Central memory CD4-positive, alpha-beta T cell (primary cell): Measurements from ENCODE around the gene NUDCD2.
"Not testable (repeated sequence)": the region's sequence is repeated elsewhere in the genome, so short reads cannot be mapped to it uniquely, and the experiment has no call there.

Source experiments
- DNase-seq: peaks from one replicate; pipeline ENCODE4 v3.0.0; 2022

Gene NUDCD2

DNA sequence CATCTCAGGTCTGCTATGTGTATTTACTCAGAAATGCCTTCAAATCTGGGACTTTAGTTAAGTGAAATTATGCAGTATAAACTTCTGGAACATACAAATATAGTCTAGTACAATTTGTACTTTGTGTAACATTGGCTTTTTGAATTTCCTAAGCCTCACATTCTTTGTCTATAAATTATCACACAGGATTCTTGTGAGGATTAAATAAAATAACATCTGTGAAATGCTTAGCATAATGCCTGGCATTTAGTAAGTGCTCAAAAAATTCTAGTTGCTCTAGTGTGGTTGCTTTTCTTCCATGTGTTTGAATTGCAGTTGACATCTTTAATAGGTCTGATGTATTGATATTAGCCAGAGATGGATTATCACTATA, 3.1 kb upstream of the NUDCD2 start:
- DNase-seq: no peak

DNA sequence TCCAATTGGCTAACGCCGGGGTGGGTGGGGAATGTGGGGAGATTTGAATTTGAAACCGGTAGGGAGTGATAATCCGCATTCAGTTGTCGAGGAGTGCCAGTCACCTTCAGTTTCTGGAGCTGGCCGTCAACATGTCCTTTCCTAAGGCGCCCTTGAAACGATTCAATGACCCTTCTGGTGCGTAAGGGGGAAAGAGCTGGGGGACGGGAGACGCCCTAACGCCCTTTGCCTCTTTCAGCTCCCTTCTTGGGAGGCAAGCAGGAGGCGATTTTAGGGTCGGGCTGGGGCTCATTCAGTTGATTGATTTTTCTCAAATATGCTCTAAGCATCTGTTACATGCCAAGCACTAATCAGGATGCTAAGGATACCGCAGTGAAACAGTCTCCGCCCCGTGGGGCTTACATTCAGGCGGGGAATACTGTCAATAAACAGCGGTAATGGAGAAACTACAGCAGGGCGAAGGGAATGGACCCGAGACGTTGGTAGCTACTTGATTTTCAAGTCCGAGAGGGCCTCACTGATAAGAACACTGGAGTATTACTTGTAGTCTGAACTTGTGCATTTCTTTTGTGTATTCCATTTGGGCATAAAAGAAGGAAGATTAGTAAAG, 765 bp upstream of the NUDCD2 start, which contains the start of gene HMMR:
HMMR (plus strand) TSS at position 71 of the 610 bp plus-strand sequence; CDS start at position 132, 61 bp downstream.
- no peak for DNase-seq

DNA sequence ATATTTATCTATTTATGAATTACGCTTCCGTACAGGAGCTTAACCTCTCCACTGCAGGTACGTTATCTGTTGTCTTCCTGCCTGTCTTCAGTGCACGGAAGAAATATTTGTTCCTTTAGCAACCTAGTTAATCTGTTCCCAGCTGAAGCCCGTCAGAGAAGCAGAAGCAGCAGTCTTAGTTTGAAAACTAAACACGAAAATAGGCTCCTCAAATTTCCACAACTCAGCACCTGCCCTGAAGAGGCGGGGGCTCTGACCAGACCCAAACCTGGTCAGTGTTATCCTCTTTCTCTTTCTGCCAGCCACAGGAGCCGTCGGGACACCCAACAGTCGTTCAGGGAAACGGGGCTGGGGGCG, 462 bp downstream of the NUDCD2 start:
- no peak for DNase-seq

DNA sequence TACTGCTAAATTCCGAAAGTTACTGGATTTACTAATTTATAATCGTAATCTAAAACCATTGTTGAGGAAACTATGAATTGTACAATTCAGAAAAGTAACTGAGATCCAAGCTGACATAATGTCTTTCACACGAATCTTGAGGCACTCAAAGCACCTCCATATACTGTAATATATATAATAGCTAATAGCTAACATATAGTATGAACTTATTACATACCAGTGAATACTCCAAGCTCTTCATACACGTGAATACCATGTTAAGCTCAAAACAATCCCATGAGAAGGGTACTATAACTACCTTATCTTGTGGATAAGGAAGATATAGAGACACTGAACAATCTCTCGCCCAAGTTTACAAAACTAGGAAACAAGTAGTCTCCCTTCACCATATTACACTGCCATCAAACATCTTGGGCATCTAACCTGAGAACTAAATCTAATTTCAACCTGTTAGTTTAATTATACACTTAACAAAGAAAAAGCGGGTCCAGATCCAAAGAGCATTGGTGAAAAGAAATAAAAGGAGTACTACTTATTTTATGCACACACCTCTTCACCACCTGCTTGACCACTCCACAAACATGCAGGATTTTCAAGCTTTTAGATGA, 1.0 kb downstream of the NUDCD2 start:
- no peak for DNase-seq

GRCh38 chr5:163456840-163457239, 3.1 kb downstream of the NUDCD2 start:
- DNase-seq: no peak

DNA sequence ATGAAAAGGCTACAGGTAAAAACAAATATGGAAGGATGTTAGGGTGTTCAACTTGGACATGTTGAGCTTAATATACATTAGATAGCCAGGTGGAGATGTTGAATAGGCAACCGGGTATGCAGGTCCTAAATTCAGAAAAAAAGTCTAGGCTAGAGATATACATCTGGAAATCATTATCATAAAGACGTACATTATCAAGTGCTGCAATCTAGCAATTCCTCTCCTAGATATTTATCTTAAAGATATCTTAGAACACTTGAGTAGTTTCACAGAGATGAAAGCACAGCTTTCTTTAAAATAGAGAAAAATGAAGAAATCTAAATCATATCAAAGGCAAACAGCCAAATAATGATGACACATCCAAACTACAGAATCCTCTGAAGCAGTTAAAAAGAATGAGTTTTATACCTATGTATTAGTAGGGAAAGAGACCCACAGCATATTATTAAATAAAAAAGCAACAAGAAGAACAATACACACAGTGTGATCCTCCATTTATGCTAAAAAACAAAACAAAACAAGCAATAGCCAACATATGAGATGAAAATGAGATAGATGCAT, 3.8 kb downstream of the NUDCD2 start:
- no peak for DNase-seq

GRCh38 chr5:163455406-163455805, 4.5 kb downstream of the NUDCD2 start:
- not testable (repeated sequence) for DNase-seq

DNA sequence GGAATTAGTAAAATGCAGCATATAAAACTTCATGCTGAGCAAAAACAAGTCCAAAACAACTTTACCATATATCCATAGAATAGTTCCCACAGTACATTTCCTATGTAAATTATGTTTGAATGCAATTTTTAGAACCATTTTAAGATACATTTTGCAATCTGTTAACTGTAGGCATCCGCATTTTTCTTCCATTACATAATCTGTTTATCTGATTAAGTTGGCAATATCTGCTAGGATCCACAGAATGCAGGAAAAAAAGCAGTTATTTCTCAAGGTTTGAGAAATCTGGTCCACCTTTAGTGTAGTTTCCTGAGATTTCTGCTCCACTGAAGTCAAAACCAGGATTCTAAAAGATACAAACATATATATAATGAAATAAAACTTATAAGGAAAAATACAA, 6.2 kb downstream of the NUDCD2 start:
- no peak for DNase-seq

GRCh38 chr5:163451489-163451888, 8.4 kb downstream of the NUDCD2 start:
- DNase-seq: no peak

GRCh38 chr5:163448491-163448890, 11.4 kb downstream of the NUDCD2 start:
- DNase-seq: no peak

- no peak for DNase-seq
Measured at GRCh38 chr5:163447875-163448274, 12.0 kb downstream of the NUDCD2 start.

- no peak for DNase-seq
Measured at GRCh38 chr5:163447191-163447590, 12.7 kb downstream of the NUDCD2 start.

- DNase-seq: no peak
Measured at GRCh38 chr5:163445345-163445744, 14.6 kb downstream of the NUDCD2 start.

DNA sequence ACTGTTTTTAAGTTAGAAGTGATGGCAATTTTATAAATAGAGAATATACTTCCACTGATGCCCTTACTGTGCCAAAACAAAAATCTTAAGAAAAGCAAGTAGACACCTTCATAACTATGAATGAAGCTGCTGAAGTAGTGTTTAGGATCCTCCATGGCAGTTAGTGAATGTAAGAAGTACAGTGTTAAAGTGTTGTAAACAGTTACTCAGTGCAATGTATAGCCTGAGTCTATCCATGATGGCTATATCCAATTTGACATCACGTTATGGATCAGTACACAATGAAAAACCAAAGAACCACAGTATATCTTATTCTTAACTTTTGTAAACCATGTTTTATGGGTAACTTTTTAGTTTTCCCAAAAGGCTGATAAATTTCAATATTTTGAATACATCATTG, 15.4 kb downstream of the NUDCD2 start:
- no peak for DNase-seq

- no peak for DNase-seq
Measured at GRCh38 chr5:163440954-163441353, 18.9 kb downstream of the NUDCD2 start.

- DNase-seq: no peak
Measured at GRCh38 chr5:163439092-163439425, 20.8 kb downstream of the NUDCD2 start.

DNA sequence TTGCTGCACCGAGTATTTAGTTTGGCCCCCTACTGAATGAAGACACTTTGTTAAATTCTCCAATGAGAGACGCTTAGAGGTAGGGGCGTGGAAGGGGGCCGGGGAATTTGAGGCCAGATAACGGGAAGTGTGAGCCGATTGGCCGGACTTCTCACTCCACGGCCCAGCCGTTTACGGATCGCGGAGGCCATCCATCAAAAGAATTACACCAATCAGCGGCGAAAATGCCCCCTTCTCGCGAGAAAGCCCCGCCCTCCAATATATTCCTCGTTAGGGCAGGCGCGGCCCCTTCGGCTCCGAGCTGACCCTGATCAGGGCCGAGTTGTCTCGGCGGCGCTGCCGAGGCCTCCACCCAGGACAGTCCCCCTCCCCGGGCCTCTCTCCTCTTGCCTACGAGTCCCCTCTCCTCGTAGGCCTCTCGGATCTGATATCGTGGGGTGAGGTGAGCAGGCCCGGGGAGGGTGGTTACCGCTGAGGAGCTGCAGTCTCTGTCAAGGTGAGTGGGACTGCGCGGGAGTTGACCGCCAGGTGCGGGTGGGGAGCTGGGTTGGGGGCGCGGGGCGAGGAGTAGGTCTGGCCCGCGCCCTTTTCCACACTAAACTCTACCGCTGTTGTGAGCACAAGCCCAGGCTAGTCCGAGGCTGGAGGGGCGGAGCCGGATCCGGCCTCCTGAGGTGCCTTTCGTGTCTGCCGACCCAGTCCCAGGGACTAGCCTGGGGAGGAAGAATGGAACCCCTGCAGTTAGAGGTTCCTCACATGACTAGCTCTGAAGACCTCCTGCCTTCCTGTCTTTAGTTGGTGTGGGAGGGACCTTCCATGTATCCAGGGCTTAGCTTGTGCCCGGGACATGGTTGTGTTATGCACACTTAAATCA, 22.4 kb downstream of the NUDCD2 start, which contains the start of gene CCNG1:
CCNG1 (plus strand) TSS at position 287 of the 874 bp plus-strand sequence. CDS start 1,662 bp downstream, outside the sequence.
- DNase-seq: peak; percentile 87

GRCh38 chr5:163437011-163437308, 22.9 kb downstream of the NUDCD2 start:
- DNase-seq: no peak

- DNase-seq: no peak
Measured at GRCh38 chr5:163436515-163436914, 23.4 kb downstream of the NUDCD2 start.

DNA sequence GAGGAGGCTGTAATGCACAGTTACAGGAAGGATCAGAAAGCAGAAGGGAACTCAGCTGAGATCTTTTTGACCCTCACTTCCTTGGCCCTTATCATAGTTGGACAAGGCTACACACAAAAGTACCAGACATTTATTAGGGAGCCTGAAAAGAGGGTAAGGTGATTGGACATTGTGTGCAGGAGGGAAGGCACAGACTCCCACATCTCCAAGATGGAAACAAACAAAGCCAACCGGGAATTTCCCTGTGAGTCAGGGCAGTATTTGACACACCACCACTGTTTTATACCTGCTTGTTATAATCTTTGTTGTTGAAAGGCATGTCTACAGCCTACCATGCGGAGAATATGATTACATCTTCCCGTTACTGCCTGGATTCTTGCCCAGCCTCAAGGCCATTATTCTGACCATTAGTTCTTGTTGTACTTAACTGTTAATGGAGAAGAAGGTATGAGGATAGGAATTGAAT, 25.5 kb downstream of the NUDCD2 start:
- DNase-seq: no peak

DNA sequence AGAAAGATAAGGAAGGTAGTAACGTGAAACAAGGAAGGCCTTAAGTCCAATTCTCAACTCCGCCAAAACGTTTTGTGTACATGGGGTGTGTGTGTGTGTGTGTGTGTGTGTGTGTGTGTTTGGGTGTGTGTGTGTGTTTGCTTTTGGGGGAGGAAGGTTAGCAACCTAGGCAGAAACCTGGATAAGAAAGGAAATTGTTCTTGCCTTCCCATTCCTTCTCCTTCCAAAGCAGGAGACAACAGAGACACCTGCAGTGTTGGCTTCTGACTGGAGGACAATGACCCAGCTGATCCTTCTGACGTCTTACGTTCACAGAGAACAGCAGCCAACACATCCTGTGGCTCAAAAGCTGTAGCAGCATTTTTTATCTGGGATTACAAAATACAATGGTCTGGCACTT, 26.6 kb downstream of the NUDCD2 start:
- no peak for DNase-seq

- DNase-seq: no peak
Measured at GRCh38 chr5:163432544-163432943, 27.4 kb downstream of the NUDCD2 start.

DNA sequence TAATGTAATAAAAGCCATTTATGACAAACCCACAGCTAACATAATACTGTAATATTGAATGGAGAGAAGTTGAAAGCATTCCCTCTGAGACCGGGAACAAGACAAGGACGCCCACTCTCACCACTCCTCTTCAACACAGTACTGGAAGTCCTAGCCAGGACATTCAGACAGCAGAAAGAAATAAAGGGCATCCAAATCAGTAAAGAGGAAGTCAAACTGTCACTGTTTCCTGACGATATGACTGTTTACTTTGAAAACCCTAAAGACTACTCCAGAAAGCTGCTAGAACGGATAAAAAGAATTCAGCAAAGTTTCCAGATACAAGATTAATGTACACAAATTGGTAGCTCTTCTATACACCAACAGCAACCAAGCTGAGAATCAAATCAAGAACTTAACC, 33.8 kb downstream of the NUDCD2 start:
- not testable (repeated sequence) for DNase-seq

DNA sequence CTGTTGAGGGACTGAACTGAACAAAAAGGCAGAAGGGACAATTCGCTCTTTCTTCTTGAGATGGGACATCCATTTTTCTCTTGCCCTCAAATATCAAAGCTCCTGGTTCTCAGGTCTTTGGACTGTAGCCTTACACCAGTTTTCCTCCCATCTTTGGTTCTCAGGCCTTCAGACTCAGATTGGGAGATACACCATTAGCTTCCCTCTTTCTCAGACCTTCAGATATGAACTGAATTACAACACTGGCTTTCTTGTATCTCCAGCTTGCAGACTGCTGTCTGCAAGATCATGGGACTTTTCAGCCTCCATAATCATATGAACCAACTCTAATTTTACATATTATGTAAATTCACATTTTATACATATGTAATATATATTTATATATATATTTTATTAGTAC, 35.1 kb downstream of the NUDCD2 start:
- DNase-seq: no peak
